HepG2 (cell line): ENCODE results near the gene SMTN. TPM values are rescaled to one million over a fixed set of nuclear protein-coding genes. Genes with fewer than 3 reads are reported as not detected.

Experiments
- ATAC-seq: fragments of 200-7000 bp; cut with Tn5 transposase; 3 replicates; pipeline ENCODE4 v1.9.1; 2020; ENCODE audit warnings: mild to moderate bottlenecking, moderate library complexity
- BruUV-seq: library from RNA; stranded (reverse); fragments of 400-500 nt; replicated peaks from 2 replicates; lab custom pipeline; 2021; lab: Mats Ljungman, UMichigan
- CTCF ChIA-PET: fragments of 300-600 bp; formaldehyde crosslinking; extraction: SDS; loops from one replicate; lab custom pipeline; 2021; ENCODE audit warnings: low total read pairs, inconsistent platforms, low intra/inter-chr PET ratio; lab: Yijun Ruan, JAX
- POLR2A ChIA-PET: fragments of 350-600 bp; sonication (Branson Sonifier 250); formaldehyde crosslinking; loops from one replicate; lab custom pipeline; 2020; ENCODE audit warnings: antibody characterized with exemption, inconsistent platforms; lab: Yijun Ruan, JAX
- DNase-seq: peaks from one replicate; pipeline ENCODE4 v3.0.0-alpha.2; 2015; ENCODE audit warnings: low spot score
- FAIRE-seq: peaks from 3 replicates; lab custom pipeline; 2011; peaks lifted over from hg19 to GRCh38; lab: Jason Lieb, UNC
- H2AFZ ChIP-seq: one replicate; pipeline ENCODE4 v1.6.1; 2011; ENCODE audit warnings: low read length, inconsistent platforms
- H3K27ac ChIP-seq: fragments of 300-600 bp; 3 replicates; pipeline ENCODE4 v1.8.0; 2011; ENCODE audit warnings: mixed run types, mild to moderate bottlenecking, mixed read lengths, low read length, inconsistent platforms; ENCODE audit not compliant: insufficient read depth; ENCODE audit errors: extremely low read length
- H3K27me3 ChIP-seq, 2 experiments: fragments of 200-600 bp in 1 of 2; 2 replicates in 1 of 2; 3 replicates in 1 of 2; pipeline versions ENCODE4 v1.6.0 to v1.8.0; 2011; ENCODE audit warnings: low read length in 2 of 2, mild to moderate bottlenecking in 2 of 2, moderate library complexity in 2 of 2, inconsistent platforms in 1 of 2; ENCODE audit not compliant: insufficient read depth in 2 of 2, control insufficient read depth in 1 of 2
- H3K36me3 ChIP-seq, 2 experiments: fragments of 200-600 bp in 1 of 2; replicated peaks in 1 of 2; 2 replicates in 1 of 2; 3 replicates in 1 of 2; pipeline versions ENCODE4 v1.5.1 to v1.8.0; 2011; ENCODE audit warnings: low read length in 2 of 2, inconsistent platforms in 1 of 2; ENCODE audit not compliant: insufficient read depth in 2 of 2, control insufficient read depth in 1 of 2
- H3K4me1 ChIP-seq: 2 replicates; pipeline ENCODE4 v1.5.1; 2012; ENCODE audit warnings: low read length, inconsistent platforms; ENCODE audit not compliant: insufficient read depth
- H3K4me2 ChIP-seq: 2 replicates; pipeline ENCODE4 v1.6.0; 2011; ENCODE audit warnings: low read depth, low read length, inconsistent platforms
- H3K4me3 ChIP-seq, 3 experiments: fragments of 200-600 bp in 1 of 3; sonication (generic), shearing (Covaris generic) in 1 of 3; replicated peaks in 1 of 3; 2 replicates each; pipeline ENCODE4 v1.5.1; 2011 to 2016; ENCODE audit warnings: low read length in 3 of 3, inconsistent platforms in 2 of 3, low read depth in 2 of 3, mild to moderate bottlenecking in 2 of 3, control low read depth in 1 of 3, mixed read lengths in 1 of 3; ENCODE audit not compliant: insufficient read depth in 1 of 3
- H3K79me2 ChIP-seq: one replicate; pipeline ENCODE4 v1.6.1; 2011; ENCODE audit warnings: low read length, inconsistent platforms; ENCODE audit not compliant: insufficient read depth
- H3K9ac ChIP-seq: 2 replicates; pipeline ENCODE4 v1.6.0; 2011; ENCODE audit warnings: mild to moderate bottlenecking, low read depth, low read length, inconsistent platforms; ENCODE audit not compliant: insufficient read depth
- H3K9me3 ChIP-seq: 2 replicates; pipeline ENCODE4 v1.5.1; 2012; ENCODE audit warnings: mild to moderate bottlenecking, low read length
- H4K20me1 ChIP-seq: 2 replicates; pipeline ENCODE4 v1.6.0; 2011; ENCODE audit warnings: inconsistent platforms, mild to moderate bottlenecking, low read length, moderate library complexity; ENCODE audit not compliant: insufficient read depth
- BHLHE40 ChIP-seq: IDR thresholded peaks from 2 replicates; pipeline ENCODE4 v1.6.1; 2011; ENCODE audit warnings: low read length, improper control_type of control experiment
- FOXC1 ChIP-seq: sonication (generic); formaldehyde crosslinking; IDR thresholded peaks from 2 replicates; pipeline ENCODE4 v1.8.0; 2022; ENCODE audit warnings: mild to moderate bottlenecking, missing genetic modification reagents, borderline replicate concordance
- NFYB ChIP-seq: sonication (generic); formaldehyde crosslinking; IDR thresholded peaks from 2 replicates; pipeline ENCODE4 v1.4.0; 2020; ENCODE audit warnings: missing genetic modification reagents
- NKX3-1 ChIP-seq: sonication (generic); formaldehyde crosslinking; IDR thresholded peaks from 2 replicates; pipeline ENCODE4 v1.5.0; 2020; ENCODE audit warnings: missing genetic modification reagents
- ZBTB20 ChIP-seq: sonication (generic); formaldehyde crosslinking; IDR thresholded peaks from 2 replicates; pipeline ENCODE4 v1.8.1; 2023; ENCODE audit warnings: missing genetic modification reagents, low read depth, mild to moderate bottlenecking, borderline replicate concordance
- ZNF432 ChIP-seq: sonication (generic); formaldehyde crosslinking; IDR thresholded peaks from 2 replicates; pipeline ENCODE4 v1.5.0; 2020; ENCODE audit warnings: missing genetic modification reagents, mild to moderate bottlenecking, borderline replicate concordance
- ZNF674 ChIP-seq: sonication (generic); formaldehyde crosslinking; IDR thresholded peaks from 2 replicates; pipeline ENCODE4 v1.5.0; 2020; ENCODE audit warnings: low read depth, mild to moderate bottlenecking, missing genetic modification reagents
- ZNF850 ChIP-seq: sonication (generic); formaldehyde crosslinking; conservative IDR thresholded peaks from 2 replicates; pipeline ENCODE4 v1.9.0; 2021; ENCODE audit warnings: mild to moderate bottlenecking, missing genetic modification reagents
- ZNF883 ChIP-seq: sonication (generic); formaldehyde crosslinking; IDR thresholded peaks from 2 replicates; pipeline ENCODE4 v1.5.1; 2020; ENCODE audit warnings: mild to moderate bottlenecking, missing genetic modification reagents; ENCODE audit errors: not compliant biosample characterization
- WGBS: methylation state at CpG from one replicate; pipeline ENCODE4 v1.1.6; 2017; ENCODE audit warnings: low lambda C conversion rate; 5-methylcytosine and 5-hydroxymethylcytosine counted together
- in situ Hi-C: cut with HindIII; loops from 2 replicates; pipeline ENCODE4 v1.10.0; 2017; ENCODE audit warnings: low pct_unique_long_range_greater_than_20kb; ENCODE audit not compliant: extremely low pct_ligation_motif_present
- intact Hi-C: fragments of 100-400 bp; cut with micrococcal nuclease; formaldehyde crosslinking; loops from one replicate; pipeline ENCODE4 v1.10.0; 2022; ENCODE audit not compliant: unreplicated experiment
- polyA plus RNA-seq, 8 experiments: library from polyadenylated mRNA; depleted of rRNA in 3 of 8; stranded (reverse) in 7 of 8; unstranded in 1 of 8; fragments of >200 nt; fragmentation: Illumina TruSeq in 4 of 8; extraction: Trizol in 4 of 8; gene quantifications; 2 replicates each; pipeline versions ENCODE4 v1.2.1 to v1.2.3, GENCODE V29; 2011 to 2016; ENCODE audit warnings: low read depth in 4 of 8, missing spikeins in 1 of 8, mixed read lengths in 1 of 8; ENCODE audit not compliant: insufficient read depth in 1 of 8
- total RNA-seq, 5 experiments: library from RNA; depleted of rRNA; stranded (reverse); fragments of >200 nt; fragmentation: Illumina TruSeq; extraction: Trizol; gene quantifications; 2 replicates each; pipeline ENCODE4 v1.2.3, GENCODE V29; 2016; ENCODE audit warnings: low read depth in 1 of 5
- TF ChIP-seq, protein P1 (sequence below): sonication (generic); formaldehyde crosslinking; IDR thresholded peaks from 2 replicates; pipeline ENCODE4 v1.4.0; 2020; ENCODE audit warnings: mild to moderate bottlenecking, missing genetic modification reagents

SMTN gene
- total and polyA plus RNA-seq, 2 of the 13 experiments (the other 11 are each of a cell fraction or from before 2014, with no cell fraction given): 14.7 to 26.1 TPM

DNA sequence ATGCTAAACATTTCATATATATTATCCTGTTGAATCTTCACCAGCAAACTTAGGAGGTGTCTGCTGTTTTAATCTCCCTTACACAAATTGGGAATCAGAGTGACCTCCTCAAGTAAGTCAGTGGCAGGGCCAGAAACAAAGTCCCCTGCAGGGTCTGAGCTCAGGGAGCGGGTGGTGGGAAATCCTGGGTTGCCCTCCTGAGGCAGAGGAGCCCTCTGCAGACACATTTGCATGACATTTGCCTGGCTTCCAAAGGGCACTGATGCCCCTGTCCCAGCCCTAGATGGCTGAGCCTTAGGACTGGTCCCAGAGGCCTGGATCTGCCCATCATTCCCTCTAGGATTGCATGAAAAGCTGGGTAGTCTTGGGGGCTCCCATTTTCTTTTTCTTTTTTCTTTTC, 39.5 kb downstream of the SMTN start:
- no peak for FAIRE-seq
- no peaks in the 10 kb centered on the region for H3K9me3 ChIP-seq
- TF ChIP-seq ZNF883 (no peak), NFYB (CRISPR knock-in tag) (no peak), FOXC1 (CRISPR knock-in tag) (no peak), NKX3-1 (CRISPR knock-in tag) (no peak), BHLHE40 (no peak), ZBTB20 (CRISPR knock-in tag) (no peak), ZNF432 (CRISPR knock-in tag) (no peak), ZNF674 (no peak), ZNF850 (CRISPR knock-in tag) (no peak)
- TF ChIP-seq, protein P1, sequence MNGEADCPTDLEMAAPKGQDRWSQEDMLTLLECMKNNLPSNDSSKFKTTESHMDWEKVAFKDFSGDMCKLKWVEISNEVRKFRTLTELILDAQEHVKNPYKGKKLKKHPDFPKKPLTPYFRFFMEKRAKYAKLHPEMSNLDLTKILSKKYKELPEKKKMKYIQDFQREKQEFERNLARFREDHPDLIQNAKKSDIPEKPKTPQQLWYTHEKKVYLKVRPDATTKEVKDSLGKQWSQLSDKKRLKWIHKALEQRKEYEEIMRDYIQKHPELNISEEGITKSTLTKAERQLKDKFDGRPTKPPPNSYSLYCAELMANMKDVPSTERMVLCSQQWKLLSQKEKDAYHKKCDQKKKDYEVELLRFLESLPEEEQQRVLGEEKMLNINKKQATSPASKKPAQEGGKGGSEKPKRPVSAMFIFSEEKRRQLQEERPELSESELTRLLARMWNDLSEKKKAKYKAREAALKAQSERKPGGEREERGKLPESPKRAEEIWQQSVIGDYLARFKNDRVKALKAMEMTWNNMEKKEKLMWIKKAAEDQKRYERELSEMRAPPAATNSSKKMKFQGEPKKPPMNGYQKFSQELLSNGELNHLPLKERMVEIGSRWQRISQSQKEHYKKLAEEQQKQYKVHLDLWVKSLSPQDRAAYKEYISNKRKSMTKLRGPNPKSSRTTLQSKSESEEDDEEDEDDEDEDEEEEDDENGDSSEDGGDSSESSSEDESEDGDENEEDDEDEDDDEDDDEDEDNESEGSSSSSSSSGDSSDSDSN (CRISPR knock-in tag): no peak
- no peak for ATAC-seq
- H3K27me3 ChIP-seq: peaks cover 1 to 28% of the 10 kb centered on the region in 2 experiments; a peak in 4 of 5 replicates
- CTCF ChIA-PET: no interaction called here
- no peak overlapping the region for H3K4me3 ChIP-seq
- no peak overlapping the region for H2AFZ ChIP-seq
- no peak for DNase-seq
- H3K79me2 ChIP-seq: no peaks in the 10 kb centered on the region
- H4K20me1 ChIP-seq: no peaks in the 10 kb centered on the region
- no TSS peak for BruUV-seq
- POLR2A ChIA-PET: no interaction called here
- H3K4me1 ChIP-seq: peaks cover 37% of the 10 kb centered on the region
- in situ Hi-C loops (no loop called here), intact Hi-C loops (no loop called here)
- H3K4me2 ChIP-seq: no peak overlapping the region
- H3K27ac ChIP-seq: no peak overlapping the region
- no peaks in the 10 kb centered on the region for H3K36me3 ChIP-seq
- WGBS: 80% methylated on average over 1 of the region's 1 CpG
- H3K9ac ChIP-seq: no peak overlapping the region
